KMS-11 (cell line): Measurements from ENCODE around the gene ITPR2.

Source experiments
- H2AFZ ChIP-seq: fragments of 200-600 bp; sonication (generic); 2 replicates; pipeline ENCODE4 v1.6.1; 2016; ENCODE audit warnings: antibody characterized with exemption, mixed run types, low read depth
- H3K27ac ChIP-seq: fragments of 200-600 bp; sonication (generic); 2 replicates; pipeline ENCODE4 v1.6.1; 2016; ENCODE audit warnings: mild to moderate bottlenecking, mixed run types
- H3K27me3 ChIP-seq: fragments of 200-600 bp; sonication (generic); 2 replicates; pipeline ENCODE4 v1.6.1; 2017; ENCODE audit warnings: mild to moderate bottlenecking, low read depth, mixed run types, moderate library complexity; ENCODE audit not compliant: insufficient read depth
- H3K36me3 ChIP-seq: fragments of 200-600 bp; sonication (generic); 2 replicates; pipeline ENCODE4 v1.6.1; 2017; ENCODE audit warnings: mild to moderate bottlenecking, mixed run types; ENCODE audit not compliant: insufficient read depth
- H3K4me1 ChIP-seq: fragments of 200-600 bp; sonication (generic); 2 replicates; pipeline ENCODE4 v1.6.1; 2016; ENCODE audit warnings: mild to moderate bottlenecking, low read depth, mixed run types; ENCODE audit not compliant: poor library complexity, severe bottlenecking
- H3K4me2 ChIP-seq: fragments of 200-600 bp; sonication (generic); 2 replicates; pipeline ENCODE4 v1.7.0; 2016; ENCODE audit warnings: mild to moderate bottlenecking, mixed run types
- H3K4me3 ChIP-seq: fragments of 200-600 bp; sonication (generic); IDR thresholded peaks from 2 replicates; pipeline ENCODE4 v1.6.1; 2017; ENCODE audit warnings: low read depth, low read length, mixed read lengths; ENCODE audit not compliant: insufficient read depth
- H3K79me2 ChIP-seq: fragments of 200-600 bp; sonication (generic); 2 replicates; pipeline ENCODE4 v1.6.1; 2016; ENCODE audit warnings: low read depth, mixed run types; ENCODE audit not compliant: insufficient read depth
- H3K9ac ChIP-seq: fragments of 200-600 bp; sonication (generic); 2 replicates; pipeline ENCODE4 v1.6.1; 2016; ENCODE audit warnings: mild to moderate bottlenecking, mixed run types
- H4K20me1 ChIP-seq: fragments of 200-600 bp; sonication (generic); 2 replicates; pipeline ENCODE4 v1.6.1; 2016; ENCODE audit warnings: mild to moderate bottlenecking, mixed run types; ENCODE audit not compliant: insufficient read depth
- CTCF ChIP-seq: fragments of 200-600 bp; sonication (generic); conservative IDR thresholded peaks from 2 replicates; pipeline ENCODE4 v1.6.1; 2017; ENCODE audit warnings: low read depth, mild to moderate bottlenecking, antibody characterized with exemption, low read length, moderate library complexity, mixed read lengths

Gene ITPR2

GRCh38 chr12:26832822-26833742, at the start of gene ITPR2:
Gene ITPR2, minus strand, starts transcription at chr12:26833194. Its CDS starts 413 bp downstream, at chr12:26832781.
- H3K4me3 ChIP-seq = no peak within 1 kb of the TSS
- peak within 1 kb of the TSS; percentile 55 for H3K9ac ChIP-seq
- peak within 1 kb of the TSS; percentile 74 for H2AFZ ChIP-seq
- peaks cover 25% of the 10 kb centered on the region for H3K4me1 ChIP-seq
- no peaks in the 10 kb centered on the region for H3K27me3 ChIP-seq
- no peaks in the 10 kb centered on the region for H4K20me1 ChIP-seq
- TF ChIP-seq CTCF = no peak
- peak within 1 kb of the TSS; percentile 67 for H3K4me2 ChIP-seq
- peak within 1 kb of the TSS; percentile 78 for H3K27ac ChIP-seq
- no peaks in the 10 kb centered on the region for H3K36me3 ChIP-seq
- H3K79me2 ChIP-seq = peaks cover 32% of the 10 kb centered on the region; the same call in 1 of the 2 replicates

- Histone ChIP-seq H4K20me1 (no peaks in the 10 kb centered on the region), H3K4me1 (peaks cover 3% of the 10 kb centered on the region), H3K27ac (no peak overlapping the region), H3K36me3 (no peaks in the 10 kb centered on the region), H3K27me3 (no peaks in the 10 kb centered on the region), H3K9ac (no peak overlapping the region), H3K79me2 (no peaks in the 10 kb centered on the region), H3K4me2 (no peak overlapping the region), H3K4me3 (no peak overlapping the region), H2AFZ (no peak overlapping the region)
- no peak for TF ChIP-seq CTCF
Measured at GRCh38 chr12:26880625-26881024, 47.6 kb upstream of the ITPR2 start.

- no peak overlapping the region for H3K9ac ChIP-seq
- no peaks in the 10 kb centered on the region for H3K4me1 ChIP-seq
- H4K20me1 ChIP-seq = no peaks in the 10 kb centered on the region
- no peak overlapping the region for H3K4me3 ChIP-seq
- TF ChIP-seq CTCF = no peak
- no peak overlapping the region for H2AFZ ChIP-seq
- no peaks in the 10 kb centered on the region for H3K36me3 ChIP-seq
- no peak overlapping the region for H3K27ac ChIP-seq
- no peak overlapping the region for H3K4me2 ChIP-seq
- H3K79me2 ChIP-seq = no peaks in the 10 kb centered on the region
- no peaks in the 10 kb centered on the region for H3K27me3 ChIP-seq
Measured at GRCh38 chr12:26878661-26879119, 45.7 kb upstream of the ITPR2 start.

GRCh38 chr12:26874501-26875296, 41.7 kb upstream of the ITPR2 start:
- no peaks in the 10 kb centered on the region for H3K36me3 ChIP-seq
- no peak overlapping the region for H2AFZ ChIP-seq
- no peaks in the 10 kb centered on the region for H3K27me3 ChIP-seq
- peaks cover 27% of the 10 kb centered on the region for H3K4me1 ChIP-seq
- no peak overlapping the region for H3K4me2 ChIP-seq
- H3K79me2 ChIP-seq = no peaks in the 10 kb centered on the region
- no peak overlapping the region for H3K9ac ChIP-seq
- TF ChIP-seq CTCF = no peak
- H4K20me1 ChIP-seq = no peaks in the 10 kb centered on the region
- no peak overlapping the region for H3K4me3 ChIP-seq
- no peak overlapping the region for H3K27ac ChIP-seq
